Chondrocyte (in vitro differentiated cells): ENCODE data around the gene ZSCAN18. TPM values are rescaled to one million over a fixed set of nuclear protein-coding genes. Genes with fewer than 3 reads are reported as not detected.

Experiments
- DNase-seq: peaks from one replicate; pipeline ENCODE4 v3.0.0; 2021; ENCODE audit warnings: mixed read lengths, low spot score
- H3K27ac Mint-ChIP-seq: one replicate; pipeline ENCODE4 v1.8.0; 2021; ENCODE audit warnings: mild to moderate bottlenecking, moderate library complexity, mixed read lengths; ENCODE audit not compliant: unreplicated experiment
- H3K27me3 Mint-ChIP-seq: 2 replicates; pipeline ENCODE4 v1.8.0; 2021; ENCODE audit warnings: low read depth, mixed read lengths
- H3K36me3 Mint-ChIP-seq: 2 replicates; pipeline ENCODE4 v1.8.0; 2021; ENCODE audit warnings: low read depth, mixed read lengths
- H3K4me1 Mint-ChIP-seq: 2 replicates; pipeline ENCODE4 v1.8.0; 2021; ENCODE audit warnings: low read depth, mild to moderate bottlenecking, mixed read lengths
- H3K4me3 Mint-ChIP-seq: one replicate; pipeline ENCODE4 v1.8.0; 2021; ENCODE audit warnings: mild to moderate bottlenecking, moderate library complexity, mixed read lengths; ENCODE audit not compliant: unreplicated experiment
- H3K9me3 Mint-ChIP-seq: 2 replicates; pipeline ENCODE4 v1.8.0; 2021; ENCODE audit warnings: low read depth, mixed read lengths
- CTCF ChIP-seq: fragments of 200-600 bp; sonication (generic); IDR thresholded peaks from 2 replicates; pipeline ENCODE4 v1.5.0; 2021; ENCODE audit warnings: antibody characterized with exemption, mild to moderate bottlenecking, moderate library complexity
- total RNA-seq: library from RNA; stranded (reverse); gene quantifications from 3 replicates; pipeline ENCODE4 v1.2.1, GENCODE V29; 2021

ZSCAN18 gene
- total RNA-seq, 1 donor from 2014 or later: 39.4 TPM

- TF ChIP-seq CTCF: no peak
- Mint-ChIP-seq H3K27me3 (no peaks in the 10 kb centered on the region), H3K4me3 (no peak overlapping the region), H3K36me3 (peaks cover 3% of the 10 kb centered on the region), H3K4me1 (no peaks in the 10 kb centered on the region), H3K27ac (no peak overlapping the region), H3K9me3 (peaks cover 46% of the 10 kb centered on the region)
- no peak for DNase-seq
These were observed 50.4 kb downstream of the ZSCAN18 start for GRCh38 chr19:58047672-58048071.

- Mint-ChIP-seq H3K36me3 (peaks cover 3% of the 10 kb centered on the region), H3K9me3 (peaks cover 44% of the 10 kb centered on the region), H3K4me1 (no peaks in the 10 kb centered on the region), H3K27ac (no peak overlapping the region), H3K4me3 (no peak overlapping the region), H3K27me3 (no peaks in the 10 kb centered on the region)
- TF ChIP-seq CTCF: no peak
- no peak for DNase-seq
These were observed 51.2 kb downstream of the ZSCAN18 start for GRCh38 chr19:58046856-58047255.

- Mint-ChIP-seq H3K4me3 (no peak overlapping the region), H3K27me3 (no peaks in the 10 kb centered on the region), H3K9me3 (peaks cover 39% of the 10 kb centered on the region), H3K4me1 (no peaks in the 10 kb centered on the region), H3K27ac (no peak overlapping the region), H3K36me3 (peaks cover 3% of the 10 kb centered on the region)
- no peak for TF ChIP-seq CTCF
- no peak for DNase-seq
These were observed 52.5 kb downstream of the ZSCAN18 start for GRCh38 chr19:58045411-58046050.

GRCh38 chr19:58044886-58045285, 53.1 kb downstream of the ZSCAN18 start:
- no peak for TF ChIP-seq CTCF
- peaks cover 3% of the 10 kb centered on the region for H3K36me3 Mint-ChIP-seq
- peaks cover 37% of the 10 kb centered on the region for H3K9me3 Mint-ChIP-seq
- no peaks in the 10 kb centered on the region for H3K27me3 Mint-ChIP-seq
- no peak for DNase-seq
- no peak overlapping the region for H3K27ac Mint-ChIP-seq
- H3K4me3 Mint-ChIP-seq: no peak overlapping the region
- H3K4me1 Mint-ChIP-seq: no peaks in the 10 kb centered on the region

GRCh38 chr19:58044391-58044790, 53.6 kb downstream of the ZSCAN18 start:
- peaks cover 33% of the 10 kb centered on the region for H3K9me3 Mint-ChIP-seq
- no peak for TF ChIP-seq CTCF
- no peaks in the 10 kb centered on the region for H3K27me3 Mint-ChIP-seq
- DNase-seq: no peak
- H3K4me3 Mint-ChIP-seq: no peak overlapping the region
- H3K4me1 Mint-ChIP-seq: no peaks in the 10 kb centered on the region
- H3K36me3 Mint-ChIP-seq: peaks cover 3% of the 10 kb centered on the region
- H3K27ac Mint-ChIP-seq: no peak overlapping the region
